Mesendoderm (in vitro differentiated cells): ENCODE results near the gene FIBIN.

Experiments used
- DNase-seq: peaks from one replicate; pipeline ENCODE4 v3.0.0; 2013
- H2AK5ac ChIP-seq: 2 replicates; pipeline ENCODE4 v1.6.1; 2013; ENCODE audit warnings: low read length, inconsistent platforms
- H2BK120ac ChIP-seq: 2 replicates; pipeline ENCODE4 v1.6.1; 2013; ENCODE audit warnings: low read depth, mild to moderate bottlenecking, low read length, moderate library complexity, mixed read lengths
- H2BK15ac ChIP-seq: replicated peaks from 2 replicates; pipeline ENCODE4 v1.6.1; 2013; ENCODE audit warnings: low read depth, mild to moderate bottlenecking, moderate library complexity
- H2BK5ac ChIP-seq: 2 replicates; pipeline ENCODE4 v1.6.1; 2013; ENCODE audit warnings: low read length, inconsistent platforms
- H3K18ac ChIP-seq: 2 replicates; pipeline ENCODE4 v1.6.1; 2013; ENCODE audit warnings: mild to moderate bottlenecking, low read length, mixed read lengths
- H3K23ac ChIP-seq: one replicate; pipeline ENCODE4 v1.6.1; 2013; ENCODE audit warnings: low read length
- H3K27ac ChIP-seq: 2 replicates; pipeline ENCODE4 v1.5.1; 2013; ENCODE audit warnings: low read depth, mild to moderate bottlenecking, inconsistent platforms, low read length, moderate library complexity
- H3K27me3 ChIP-seq: 2 replicates; pipeline ENCODE4 v1.6.1; 2013; ENCODE audit warnings: low read length, control low read depth, mild to moderate bottlenecking, inconsistent platforms; ENCODE audit not compliant: insufficient read depth, poor library complexity
- H3K36me3 ChIP-seq: 2 replicates; pipeline ENCODE4 v1.6.1; 2013; ENCODE audit warnings: low read length, inconsistent platforms; ENCODE audit not compliant: control insufficient read depth, insufficient read depth
- H3K4ac ChIP-seq: one replicate; pipeline ENCODE4 v1.6.1; 2013; ENCODE audit warnings: low read depth, mild to moderate bottlenecking, low read length, moderate library complexity
- H3K4me1 ChIP-seq: 2 replicates; pipeline ENCODE4 v1.6.1; 2013; ENCODE audit warnings: low read depth, low read length, inconsistent platforms; ENCODE audit not compliant: control insufficient read depth
- H3K4me2 ChIP-seq: 2 replicates; pipeline ENCODE4 v1.6.1; 2013; ENCODE audit warnings: low read length
- H3K4me3 ChIP-seq: 2 replicates; pipeline ENCODE4 v1.5.1; 2013; ENCODE audit warnings: mild to moderate bottlenecking, low read length
- H3K56ac ChIP-seq: one replicate; pipeline ENCODE4 v1.6.1; 2013; ENCODE audit warnings: low read length
- H3K79me1 ChIP-seq: 2 replicates; pipeline ENCODE4 v1.6.1; 2013; ENCODE audit warnings: low read length, inconsistent platforms
- H3K79me2 ChIP-seq: 2 replicates; pipeline ENCODE4 v1.6.1; 2013; ENCODE audit warnings: mild to moderate bottlenecking, low read length; ENCODE audit not compliant: control insufficient read depth, insufficient read depth
- H3K9ac ChIP-seq: 2 replicates; pipeline ENCODE4 v1.6.1; 2013; ENCODE audit warnings: low read length, inconsistent platforms
- H4K5ac ChIP-seq: one replicate; pipeline ENCODE4 v1.6.1; 2013; ENCODE audit warnings: low read length
- H4K8ac ChIP-seq: one replicate; pipeline ENCODE4 v1.6.1; 2013; ENCODE audit warnings: low read depth, mild to moderate bottlenecking, control low read depth, low read length, moderate library complexity
- WGBS: extraction: QIAGEN DNeasy Blood & Tissue Kit; methylation state at CpG from one replicate; pipeline ENCODE4 v1.1.7; 2013; ENCODE audit warnings: low lambda C conversion rate, missing lambda C conversion rate; ENCODE audit not compliant: insufficient coverage; ENCODE audit errors: extremely low coverage; 5-methylcytosine and 5-hydroxymethylcytosine counted together

FIBIN gene

GRCh38 chr11:27008811-27009535 lies 15.1 kb downstream of the FIBIN start:
- Histone ChIP-seq H3K4me3 (no peak overlapping the region), H3K36me3 (no peaks in the 10 kb centered on the region), H2BK5ac (no peak overlapping the region), H3K27ac (no peak overlapping the region), H3K56ac (no peak overlapping the region), H3K79me2 (no peaks in the 10 kb centered on the region), H3K9ac (no peak overlapping the region), H2BK120ac (no peak overlapping the region), H3K18ac (no peak overlapping the region), H3K79me1 (no peaks in the 10 kb centered on the region), H3K4me2 (no peak overlapping the region), H3K4ac (no peak overlapping the region), H3K4me1 (no peaks in the 10 kb centered on the region), H3K23ac (no peak overlapping the region), H4K5ac (no peak overlapping the region), H2BK15ac (no peak overlapping the region), H3K27me3 (no peaks in the 10 kb centered on the region), H4K8ac (no peak overlapping the region), H2AK5ac (no peak overlapping the region)
- DNase-seq: no peak

GRCh38 chr11:27011560-27012233 lies 17.8 kb downstream of the FIBIN start:
- no peak overlapping the region for H3K27ac ChIP-seq
- H3K4me3 ChIP-seq: no peak overlapping the region
- no peak overlapping the region for H3K23ac ChIP-seq

GRCh38 chr11:27012234-27012921 lies 18.5 kb downstream of the FIBIN start:
- no peak overlapping the region for H2BK5ac ChIP-seq
- H3K4ac ChIP-seq: no peak overlapping the region
- no CpG with 5 or more reads among the region's 4 CpGs for WGBS
- no peak overlapping the region for H3K27ac ChIP-seq
- H3K36me3 ChIP-seq: no peaks in the 10 kb centered on the region
- H3K9ac ChIP-seq: no peak overlapping the region
- H3K79me2 ChIP-seq: no peaks in the 10 kb centered on the region
- H3K23ac ChIP-seq: no peak overlapping the region
- no peaks in the 10 kb centered on the region for H3K4me1 ChIP-seq
- peak; percentile 84 for DNase-seq
- no peak overlapping the region for H2BK120ac ChIP-seq
- no peak overlapping the region for H4K8ac ChIP-seq
- no peaks in the 10 kb centered on the region for H3K27me3 ChIP-seq
- H3K79me1 ChIP-seq: no peaks in the 10 kb centered on the region
- no peak overlapping the region for H3K56ac ChIP-seq
- no peak overlapping the region for H2AK5ac ChIP-seq
- H3K4me2 ChIP-seq: no peak overlapping the region
- H2BK15ac ChIP-seq: no peak overlapping the region
- H3K18ac ChIP-seq: no peak overlapping the region
- H3K4me3 ChIP-seq: no peak overlapping the region
- H4K5ac ChIP-seq: no peak overlapping the region

More at GRCh38 chr11:27011560-27012233, 17.8 kb downstream of the FIBIN start:
- H2BK5ac ChIP-seq: no peak overlapping the region
- H3K36me3 ChIP-seq: no peaks in the 10 kb centered on the region
- H3K9ac ChIP-seq: no peak overlapping the region
- no CpG with 5 or more reads among the region's 4 CpGs for WGBS
- H2BK15ac ChIP-seq: no peak overlapping the region
- no peak overlapping the region for H4K8ac ChIP-seq
- H3K27me3 ChIP-seq: no peaks in the 10 kb centered on the region
- no peak overlapping the region for H3K18ac ChIP-seq
- no peak overlapping the region for H3K56ac ChIP-seq
- no peak overlapping the region for H4K5ac ChIP-seq
- no peaks in the 10 kb centered on the region for H3K79me2 ChIP-seq
- H3K4ac ChIP-seq: no peak overlapping the region
- H3K79me1 ChIP-seq: no peaks in the 10 kb centered on the region
- H2BK120ac ChIP-seq: no peak overlapping the region
- peak; percentile 52 for DNase-seq
- H2AK5ac ChIP-seq: no peak overlapping the region
- H3K4me2 ChIP-seq: no peak overlapping the region
- no peaks in the 10 kb centered on the region for H3K4me1 ChIP-seq

- H2AK5ac ChIP-seq: no peak overlapping the region
- no peak overlapping the region for H3K23ac ChIP-seq
- no peak overlapping the region for H3K18ac ChIP-seq
- H3K27ac ChIP-seq: no peak overlapping the region
- H3K4me1 ChIP-seq: no peaks in the 10 kb centered on the region
- DNase-seq: peak; percentile 45
- no peaks in the 10 kb centered on the region for H3K36me3 ChIP-seq
- H2BK120ac ChIP-seq: no peak overlapping the region
- H3K4me2 ChIP-seq: no peak overlapping the region
- H2BK5ac ChIP-seq: no peak overlapping the region
- H3K4me3 ChIP-seq: no peak overlapping the region
- H3K9ac ChIP-seq: no peak overlapping the region
- no peak overlapping the region for H2BK15ac ChIP-seq
- H3K27me3 ChIP-seq: no peaks in the 10 kb centered on the region
- no peak overlapping the region for H3K4ac ChIP-seq
- no peak overlapping the region for H4K8ac ChIP-seq
- no peaks in the 10 kb centered on the region for H3K79me2 ChIP-seq
- WGBS: no CpG with 5 or more reads among the region's 4 CpGs
- no peaks in the 10 kb centered on the region for H3K79me1 ChIP-seq
- no peak overlapping the region for H3K56ac ChIP-seq
- no peak overlapping the region for H4K5ac ChIP-seq
Observed at GRCh38 chr11:27013781-27014361, 20.0 kb downstream of the FIBIN start.

GRCh38 chr11:27018902-27019529 lies 25.1 kb downstream of the FIBIN start:
- Histone ChIP-seq H2AK5ac (no peak overlapping the region), H2BK15ac (no peak overlapping the region), H3K4me2 (no peak overlapping the region), H2BK120ac (no peak overlapping the region), H3K9ac (no peak overlapping the region), H3K4me3 (no peak overlapping the region), H4K8ac (no peak overlapping the region), H3K23ac (no peak overlapping the region), H3K56ac (no peak overlapping the region), H2BK5ac (no peak overlapping the region), H3K36me3 (no peaks in the 10 kb centered on the region), H3K27me3 (no peaks in the 10 kb centered on the region), H3K27ac (no peak overlapping the region), H4K5ac (no peak overlapping the region), H3K4ac (no peak overlapping the region), H3K18ac (no peak overlapping the region), H3K79me2 (no peaks in the 10 kb centered on the region), H3K4me1 (no peaks in the 10 kb centered on the region), H3K79me1 (no peaks in the 10 kb centered on the region)
- no peak for DNase-seq
